OCI-LY1 (cell line): ENCODE results near the gene CRIM1.

Experiments
- H2AFZ ChIP-seq: fragments of 200-600 bp; sonication (generic), shearing (Covaris generic); 2 replicates; pipeline ENCODE4 v1.6.0; 2014; ENCODE audit warnings: antibody characterized with exemption, mild to moderate bottlenecking, low read length
- H3F3A ChIP-seq: fragments of 200-600 bp; sonication (generic), shearing (Covaris generic); 2 replicates; pipeline ENCODE4 v1.6.0; 2014; ENCODE audit warnings: mild to moderate bottlenecking, antibody characterized with exemption, low read length, moderate library complexity; ENCODE audit not compliant: insufficient read depth
- H3K27ac ChIP-seq: fragments of 200-600 bp; sonication (generic); 2 replicates; pipeline ENCODE4 v1.5.1; 2014; ENCODE audit warnings: low read length, mixed run types, mild to moderate bottlenecking, low read depth; ENCODE audit not compliant: poor library complexity, severe bottlenecking
- H3K27me3 ChIP-seq: fragments of 200-600 bp; sonication (generic); 2 replicates; pipeline ENCODE4 v1.6.0; 2014; ENCODE audit warnings: antibody characterized with exemption, mild to moderate bottlenecking, low read length, moderate library complexity; ENCODE audit not compliant: insufficient read depth
- H3K36me3 ChIP-seq: fragments of 200-600 bp; sonication (generic); 2 replicates; pipeline ENCODE4 v1.6.1; 2014; ENCODE audit warnings: mild to moderate bottlenecking, antibody characterized with exemption, low read length, moderate library complexity, mixed read lengths; ENCODE audit not compliant: insufficient read depth
- H3K4me1 ChIP-seq: fragments of 200-600 bp; sonication (generic); 2 replicates; pipeline ENCODE4 v1.5.1; 2014; ENCODE audit warnings: mild to moderate bottlenecking, low read length, moderate library complexity; ENCODE audit not compliant: insufficient read depth, severe bottlenecking
- H3K4me2 ChIP-seq: fragments of 200-600 bp; sonication (generic), shearing (Covaris generic); 2 replicates; pipeline ENCODE4 v1.6.1; 2014; ENCODE audit warnings: low read length
- H3K4me3 ChIP-seq: fragments of 200-600 bp; sonication (generic); 2 replicates; pipeline ENCODE4 v1.5.1; 2014; ENCODE audit warnings: low read length, low read depth, mild to moderate bottlenecking, mixed read lengths; ENCODE audit not compliant: poor library complexity, severe bottlenecking
- H3K79me2 ChIP-seq: fragments of 200-600 bp; shearing (Covaris generic); 2 replicates; pipeline ENCODE4 v1.6.1; 2016; ENCODE audit warnings: mixed run types, low read length, mixed read lengths; ENCODE audit not compliant: insufficient read depth
- H3K9ac ChIP-seq: fragments of 200-600 bp; sonication (generic), shearing (Covaris generic); 2 replicates; pipeline ENCODE4 v1.6.1; 2014; ENCODE audit warnings: mild to moderate bottlenecking, low read length, mixed read lengths
- H3K9me2 ChIP-seq: fragments of 200-600 bp; sonication (generic), shearing (Covaris generic); 2 replicates; pipeline ENCODE4 v1.6.1; 2014; ENCODE audit warnings: low read depth, mild to moderate bottlenecking, low read length, mixed read lengths
- H3K9me3 ChIP-seq: fragments of 200-600 bp; shearing (Covaris generic); 2 replicates; pipeline ENCODE4 v1.6.1; 2014; ENCODE audit warnings: low read length, mixed read lengths
- H4K20me1 ChIP-seq: fragments of 200-600 bp; sonication (generic), shearing (Covaris generic); 2 replicates; pipeline ENCODE4 v1.6.0; 2016; ENCODE audit warnings: mild to moderate bottlenecking, low read length; ENCODE audit not compliant: insufficient read depth
- EZH2 ChIP-seq: fragments of 200-600 bp; sonication (generic), shearing (Covaris generic); IDR thresholded peaks from 2 replicates; pipeline ENCODE4 v1.8.0; 2017; ENCODE audit warnings: borderline replicate concordance, mixed run types, mild to moderate bottlenecking, antibody characterized with exemption, low read length, moderate library complexity, mixed read lengths
- TF ChIP-seq, protein P1 (sequence below): fragments of 200-600 bp; sonication (generic), shearing (Covaris generic); IDR thresholded peaks from 2 replicates; pipeline ENCODE4 v1.5.1; 2017; ENCODE audit warnings: mild to moderate bottlenecking, antibody characterized with exemption, low read length, moderate library complexity, mixed read lengths

CRIM1 gene

DNA sequence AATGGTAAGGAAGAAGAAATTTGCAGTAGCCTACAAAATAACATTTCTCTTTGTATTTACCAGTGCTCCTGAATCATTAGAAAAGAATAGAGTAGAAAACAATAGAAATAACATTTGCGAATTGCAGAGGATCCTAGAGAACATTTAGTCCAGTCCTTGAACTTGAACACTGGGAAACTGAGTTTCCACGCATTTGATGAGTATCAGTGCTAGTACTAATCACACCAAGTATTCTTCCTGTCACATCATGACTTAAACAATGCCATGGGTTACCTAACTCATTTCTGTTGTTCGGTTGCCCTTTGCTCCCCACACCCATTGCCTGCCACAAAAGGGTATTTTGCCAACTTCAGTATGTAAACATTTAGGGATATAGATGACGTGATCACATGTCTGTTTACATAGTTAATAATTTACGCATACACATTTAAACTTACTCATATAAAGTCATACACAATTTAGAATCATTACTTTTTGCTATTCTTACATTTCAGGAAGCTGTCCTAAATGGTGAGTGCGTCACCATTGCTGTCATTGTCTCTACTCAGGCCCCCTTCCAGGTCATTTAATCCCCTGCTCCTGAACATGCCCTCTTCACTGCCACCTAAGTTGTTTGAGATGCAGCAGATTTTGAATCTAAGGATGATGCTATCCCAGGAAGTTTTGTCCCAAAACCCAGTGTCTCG, 42.3 kb downstream of the CRIM1 start:
- no peak overlapping the region for H2AFZ ChIP-seq
- no peaks in the 10 kb centered on the region for H3K79me2 ChIP-seq
- no peaks in the 10 kb centered on the region for H3K9me3 ChIP-seq
- no peaks in the 10 kb centered on the region for H4K20me1 ChIP-seq
- TF ChIP-seq, protein P1, sequence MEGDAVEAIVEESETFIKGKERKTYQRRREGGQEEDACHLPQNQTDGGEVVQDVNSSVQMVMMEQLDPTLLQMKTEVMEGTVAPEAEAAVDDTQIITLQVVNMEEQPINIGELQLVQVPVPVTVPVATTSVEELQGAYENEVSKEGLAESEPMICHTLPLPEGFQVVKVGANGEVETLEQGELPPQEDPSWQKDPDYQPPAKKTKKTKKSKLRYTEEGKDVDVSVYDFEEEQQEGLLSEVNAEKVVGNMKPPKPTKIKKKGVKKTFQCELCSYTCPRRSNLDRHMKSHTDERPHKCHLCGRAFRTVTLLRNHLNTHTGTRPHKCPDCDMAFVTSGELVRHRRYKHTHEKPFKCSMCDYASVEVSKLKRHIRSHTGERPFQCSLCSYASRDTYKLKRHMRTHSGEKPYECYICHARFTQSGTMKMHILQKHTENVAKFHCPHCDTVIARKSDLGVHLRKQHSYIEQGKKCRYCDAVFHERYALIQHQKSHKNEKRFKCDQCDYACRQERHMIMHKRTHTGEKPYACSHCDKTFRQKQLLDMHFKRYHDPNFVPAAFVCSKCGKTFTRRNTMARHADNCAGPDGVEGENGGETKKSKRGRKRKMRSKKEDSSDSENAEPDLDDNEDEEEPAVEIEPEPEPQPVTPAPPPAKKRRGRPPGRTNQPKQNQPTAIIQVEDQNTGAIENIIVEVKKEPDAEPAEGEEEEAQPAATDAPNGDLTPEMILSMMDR, result no peak
- no peak for TF ChIP-seq EZH2
- H3K4me3 ChIP-seq, result no peak overlapping the region
- H3F3A ChIP-seq, result no peaks in the 10 kb centered on the region
- no peak overlapping the region for H3K4me2 ChIP-seq
- H3K9me2 ChIP-seq, result no peaks in the 10 kb centered on the region
- no peaks in the 10 kb centered on the region for H3K4me1 ChIP-seq
- no peaks in the 10 kb centered on the region for H3K36me3 ChIP-seq
- H3K9ac ChIP-seq, result no peak overlapping the region
- no peaks in the 10 kb centered on the region for H3K27me3 ChIP-seq
- H3K27ac ChIP-seq, result no peak overlapping the region

DNA sequence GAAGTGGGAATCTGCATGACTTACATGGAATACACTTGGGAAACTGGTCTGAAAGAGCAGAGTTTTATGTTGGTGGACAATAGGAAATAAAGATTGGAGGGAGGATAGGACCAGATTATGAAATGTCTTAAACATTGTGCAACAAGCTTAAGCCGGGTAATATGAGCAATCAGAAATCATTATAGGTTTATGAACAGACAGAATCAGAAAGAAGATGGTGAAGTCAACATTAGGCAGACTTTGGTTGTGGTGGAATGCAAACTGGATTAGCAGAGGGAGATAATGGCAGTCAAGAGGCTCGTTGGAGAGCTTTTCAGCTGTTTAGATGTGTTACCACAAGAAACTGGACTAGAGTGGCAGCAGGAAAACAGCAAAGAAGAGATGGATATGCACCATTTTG, 43.5 kb downstream of the CRIM1 start:
- no peaks in the 10 kb centered on the region for H4K20me1 ChIP-seq
- H3F3A ChIP-seq, result no peaks in the 10 kb centered on the region
- no peaks in the 10 kb centered on the region for H3K79me2 ChIP-seq
- TF ChIP-seq, protein P1, result no peak
- no peak for TF ChIP-seq EZH2
- no peaks in the 10 kb centered on the region for H3K9me2 ChIP-seq
- no peak overlapping the region for H3K9ac ChIP-seq
- H3K27ac ChIP-seq, result no peak overlapping the region
- no peaks in the 10 kb centered on the region for H3K9me3 ChIP-seq
- no peak overlapping the region for H3K4me3 ChIP-seq
- no peak overlapping the region for H2AFZ ChIP-seq
- H3K4me1 ChIP-seq, result no peaks in the 10 kb centered on the region
- H3K4me2 ChIP-seq, result no peak overlapping the region
- H3K27me3 ChIP-seq, result no peaks in the 10 kb centered on the region
- H3K36me3 ChIP-seq, result no peaks in the 10 kb centered on the region

DNA sequence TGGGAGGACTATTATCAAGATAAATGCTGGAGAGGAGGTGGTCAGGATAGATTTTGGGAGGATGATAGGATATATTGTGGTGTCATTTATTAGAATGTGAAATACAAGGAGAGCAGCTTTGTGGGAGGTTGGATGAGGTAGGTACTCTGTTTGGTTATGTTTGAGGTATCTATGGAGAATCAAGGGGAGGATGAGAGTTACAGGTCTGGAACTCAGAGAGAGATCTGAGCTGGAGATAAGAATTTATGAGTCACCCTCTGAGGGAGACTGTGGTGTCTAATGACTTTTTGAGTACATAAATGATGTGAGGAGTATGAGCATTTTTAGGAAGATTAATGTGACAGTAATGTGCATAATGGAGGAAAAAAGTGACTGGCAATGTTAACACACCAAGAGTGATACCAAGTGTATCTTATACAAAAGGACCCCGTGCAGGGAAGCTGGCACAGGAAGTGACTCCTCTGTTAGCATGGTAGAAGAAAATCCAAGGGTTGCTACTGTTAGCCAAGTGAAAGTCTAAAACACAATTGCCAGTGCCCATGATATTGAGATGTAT, 48.2 kb downstream of the CRIM1 start:
- H3K9me3 ChIP-seq, result no peaks in the 10 kb centered on the region
- no peaks in the 10 kb centered on the region for H3K36me3 ChIP-seq
- no peak overlapping the region for H3K4me2 ChIP-seq

More for the DNA sequence above, 48.2 kb downstream of the CRIM1 start:
- Histone ChIP-seq H4K20me1 (no peaks in the 10 kb centered on the region), H3K79me2 (no peaks in the 10 kb centered on the region), H3K4me3 (no peak overlapping the region), H2AFZ (no peak overlapping the region), H3K27ac (no peak overlapping the region), H3F3A (no peaks in the 10 kb centered on the region), H3K9me2 (no peaks in the 10 kb centered on the region), H3K9ac (no peak overlapping the region), H3K4me1 (peaks cover 5% of the 10 kb centered on the region), H3K27me3 (0 out of 2 replicates have a peak, but pooled peaks cover 3% of the 10 kb centered on the region)
- no peak for TF ChIP-seq EZH2
- TF ChIP-seq, protein P1, result no peak
